Fibroblast of lung (primary cell): Measurements from ENCODE around the gene PKD1. TPM values are rescaled to one million over a fixed set of nuclear protein-coding genes. Genes with fewer than 3 reads are reported as not detected.
"Not testable (repeated sequence)": the region's sequence is repeated elsewhere in the genome, so short reads cannot be mapped to it uniquely, and the experiment has no call there.

Experiments used
- DNase-seq, 2 donors: peaks; one replicate each; pipeline versions ENCODE4 v3.0.0 to v3.0.0-alpha.2; 2010; ENCODE audit warnings: low read depth in 2 of 2
- H2AFZ ChIP-seq: 2 replicates; pipeline ENCODE4 v1.5.1; 2012; ENCODE audit warnings: low read length, control low read depth, inconsistent platforms
- H3K27ac ChIP-seq: 2 replicates; pipeline ENCODE4 v1.5.1; 2011; ENCODE audit warnings: low read length, control low read depth; ENCODE audit not compliant: insufficient read depth
- H3K27me3 ChIP-seq: 2 replicates; pipeline ENCODE4 v1.5.1; 2011; ENCODE audit warnings: mild to moderate bottlenecking, low read length; ENCODE audit not compliant: control insufficient read depth, insufficient read depth
- H3K36me3 ChIP-seq: 2 replicates; pipeline ENCODE4 v1.5.1; 2011; ENCODE audit warnings: low read length; ENCODE audit not compliant: control insufficient read depth, insufficient read depth
- H3K4me1 ChIP-seq: 2 replicates; pipeline ENCODE4 v1.5.1; 2011; ENCODE audit warnings: low read length; ENCODE audit not compliant: control insufficient read depth, insufficient read depth; ENCODE audit errors: extremely low read depth
- H3K4me2 ChIP-seq: 2 replicates; pipeline ENCODE4 v1.5.1; 2011; ENCODE audit warnings: low read length, control low read depth; ENCODE audit not compliant: insufficient read depth; ENCODE audit errors: extremely low read depth
- H3K4me3 ChIP-seq, 4 experiments: fragments of 200-600 bp in 1 of 4; sonication (generic) in 1 of 4; replicated peaks in 1 of 4; 2 replicates each; pipeline ENCODE4 v1.5.1; 2011 to 2016; ENCODE audit warnings: low read length in 4 of 4, low read depth in 3 of 4, mild to moderate bottlenecking in 3 of 4, control low read depth in 2 of 4, inconsistent platforms in 1 of 4, mixed read lengths in 1 of 4; ENCODE audit not compliant: insufficient read depth in 1 of 4; ENCODE audit errors: control extremely low read depth in 1 of 4
- H3K79me2 ChIP-seq: 2 replicates; pipeline ENCODE4 v1.5.1; 2012; ENCODE audit warnings: mild to moderate bottlenecking, low read length, inconsistent platforms; ENCODE audit not compliant: control insufficient read depth, insufficient read depth
- H3K9ac ChIP-seq: 2 replicates; pipeline ENCODE4 v1.5.1; 2011; ENCODE audit warnings: mild to moderate bottlenecking, low read length, control low read depth; ENCODE audit not compliant: insufficient read depth
- H3K9me3 ChIP-seq: 2 replicates; pipeline ENCODE4 v1.5.1; 2012; ENCODE audit warnings: low read depth, low read length; ENCODE audit not compliant: control insufficient read depth, insufficient read depth
- H4K20me1 ChIP-seq: 2 replicates; pipeline ENCODE4 v1.5.1; 2011; ENCODE audit warnings: low read length; ENCODE audit not compliant: control insufficient read depth, insufficient read depth; ENCODE audit errors: extremely low read depth
- polyA plus RNA-seq, 2 donors: library from polyadenylated mRNA; depleted of rRNA in 1 of 2; stranded (reverse) in 1 of 2; unstranded in 1 of 2; fragments of >200 nt; gene quantifications; 2 replicates each; pipeline ENCODE4 v1.2.1, GENCODE V29; 2011 to 2012; ENCODE audit warnings: missing spikeins in 1 of 2
- total RNA-seq: library from RNA; depleted of rRNA; stranded (reverse); fragments of >200 nt; gene quantifications from 2 replicates; pipeline ENCODE4 v1.2.1, GENCODE V29; 2014

PKD1 gene
- total and polyA plus RNA-seq, 2 donors (not counting 1 experiment from before 2014, with no cell fraction given): 16.3 to 199 TPM

DNA sequence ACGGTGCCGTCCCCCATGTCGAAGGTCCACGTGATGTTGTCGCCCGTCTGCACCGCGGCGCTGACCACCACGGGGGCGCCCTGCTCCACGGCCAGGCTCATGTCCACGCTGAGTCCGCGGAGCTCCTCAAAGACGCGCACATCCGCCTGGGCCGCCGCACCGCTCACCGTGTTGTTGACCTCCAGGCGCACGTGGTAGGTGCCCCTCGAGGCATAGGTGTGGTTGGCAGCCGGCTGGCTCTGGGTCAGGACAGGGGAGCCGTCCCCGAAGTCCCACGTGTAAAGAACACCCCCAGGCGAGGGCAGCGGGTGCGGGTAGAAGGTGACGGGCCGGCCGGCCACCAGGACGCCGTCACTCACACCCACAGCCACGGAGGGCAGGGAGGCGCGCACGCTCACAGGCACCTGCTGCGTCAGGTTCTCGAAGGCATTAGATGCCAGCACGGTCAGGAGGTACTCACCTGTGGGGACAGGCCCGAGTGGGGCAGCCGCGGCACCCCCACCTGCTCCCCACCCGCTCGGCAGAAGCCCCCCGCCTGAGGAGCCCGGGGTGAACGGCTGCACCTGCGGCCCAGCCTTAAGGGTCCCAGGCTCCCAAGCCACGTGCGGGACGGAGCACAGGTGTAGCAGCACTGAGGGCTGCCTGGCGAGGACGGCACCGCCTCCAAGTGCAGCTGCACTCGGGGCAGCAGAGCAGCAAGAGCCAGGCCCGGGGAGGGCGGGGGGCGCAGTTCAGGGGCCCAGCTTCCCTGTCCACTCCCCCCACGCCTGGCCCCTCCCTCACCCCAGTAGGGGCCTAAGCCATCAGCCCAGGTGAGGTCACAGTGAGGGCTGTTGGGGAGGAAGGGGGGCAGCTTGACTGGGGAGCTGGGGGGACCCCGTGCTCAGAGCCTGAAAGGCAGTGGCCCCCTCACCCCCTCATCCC, 24.0 kb downstream of the PKD1 start:
- not testable (repeated sequence) for H3K4me2 ChIP-seq, DNase-seq, H3K9me3 ChIP-seq, H3K9ac ChIP-seq, H4K20me1 ChIP-seq, H3K79me2 ChIP-seq, H3K4me1 ChIP-seq, H3K27me3 ChIP-seq, H3K27ac ChIP-seq, H2AFZ ChIP-seq, H3K4me3 ChIP-seq
- peaks cover 17% of the 10 kb centered on the region for H3K36me3 ChIP-seq

DNA sequence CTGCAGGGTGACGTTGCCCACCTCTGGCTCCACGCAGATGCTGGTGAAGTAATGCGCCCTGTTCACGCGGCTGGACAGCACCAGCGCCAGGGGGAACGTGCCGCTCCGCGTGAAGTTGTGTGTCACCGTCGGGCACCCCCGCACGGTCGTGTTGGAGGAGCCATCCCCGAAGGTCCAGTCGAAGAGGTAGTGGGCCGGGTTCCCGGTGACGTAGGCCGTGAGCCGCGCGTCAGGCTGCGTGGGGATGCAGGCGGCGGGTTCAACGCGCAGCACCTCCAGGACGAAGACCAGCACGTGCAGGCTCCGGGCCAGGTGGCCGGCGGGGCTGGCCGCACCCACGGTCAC, 24.7 kb downstream of the PKD1 start:
- not testable (repeated sequence) for DNase-seq, H3K9me3 ChIP-seq

DNA sequence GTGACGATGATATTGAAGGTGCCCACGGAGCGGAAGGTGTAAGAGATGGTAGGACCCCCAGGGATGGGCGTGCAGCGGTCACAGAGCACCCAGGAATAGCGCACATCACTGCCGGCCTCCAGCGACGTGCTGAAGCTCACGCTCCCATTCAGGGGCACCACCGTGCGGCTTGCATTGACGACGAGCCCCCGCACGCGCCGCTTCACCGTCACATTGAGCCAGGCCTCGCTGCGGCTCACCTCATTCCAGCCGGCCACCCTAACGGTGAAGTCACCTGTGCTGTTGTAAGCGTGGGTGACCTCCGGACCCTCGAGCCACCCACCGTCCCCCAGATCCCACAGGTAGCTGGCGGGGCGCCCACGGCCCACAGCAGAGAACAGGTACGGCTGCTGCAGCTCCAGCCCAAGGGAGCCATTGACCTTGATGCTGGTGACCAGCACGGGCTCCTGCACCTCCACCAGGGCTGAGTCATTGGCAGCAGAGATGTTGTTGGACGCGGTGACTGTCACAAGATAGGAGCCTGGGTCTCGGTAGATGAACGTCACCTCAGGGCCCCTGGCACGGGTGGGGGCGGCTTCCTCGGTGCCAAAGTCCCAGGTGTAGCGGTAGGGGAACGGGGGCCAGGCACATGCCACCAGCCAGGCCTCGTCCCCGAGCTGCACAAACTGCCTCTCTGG, 25.2 kb downstream of the PKD1 start:
- H2AFZ ChIP-seq, H3K9me3 ChIP-seq, H3K27me3 ChIP-seq, H3K4me3 ChIP-seq, H3K4me1 ChIP-seq, H3K4me2 ChIP-seq, DNase-seq, H3K79me2 ChIP-seq, H3K27ac ChIP-seq, H3K9ac ChIP-seq, H4K20me1 ChIP-seq: not testable (repeated sequence)
- H3K36me3 ChIP-seq: peaks cover 20% of the 10 kb centered on the region

More for the DNA sequence above, 24.7 kb downstream of the PKD1 start:
- not testable (repeated sequence) for H4K20me1 ChIP-seq, H3K4me1 ChIP-seq, H2AFZ ChIP-seq, H3K27ac ChIP-seq, H3K9ac ChIP-seq, H3K4me3 ChIP-seq, H3K79me2 ChIP-seq, H3K27me3 ChIP-seq, H3K4me2 ChIP-seq
- H3K36me3 ChIP-seq: peaks cover 17% of the 10 kb centered on the region

DNA sequence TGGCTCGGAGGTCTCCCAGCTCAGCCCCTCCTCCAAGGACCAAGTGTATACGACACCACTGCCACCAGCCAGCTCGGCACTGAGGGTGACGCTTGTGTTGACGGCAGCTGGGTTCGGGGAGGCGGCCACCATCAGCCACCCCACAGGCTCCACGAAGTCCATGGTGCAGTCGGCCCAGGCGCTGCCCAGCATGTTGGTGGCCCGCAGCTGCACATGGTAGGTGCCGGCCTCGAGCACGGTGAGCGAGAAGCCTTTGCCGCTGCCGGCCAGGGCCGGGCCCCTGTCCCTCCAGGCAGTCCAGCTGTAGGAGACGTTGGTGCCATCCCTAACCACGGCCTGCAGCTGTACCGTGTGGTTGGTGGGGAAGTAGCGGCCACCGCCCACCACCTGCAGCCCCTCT, 25.8 kb downstream of the PKD1 start:
- not testable (repeated sequence) for DNase-seq, H3K4me1 ChIP-seq, H2AFZ ChIP-seq, H3K9me3 ChIP-seq, H3K4me2 ChIP-seq, H3K9ac ChIP-seq, H3K27ac ChIP-seq, H4K20me1 ChIP-seq, H3K79me2 ChIP-seq, H3K4me3 ChIP-seq, H3K27me3 ChIP-seq
- H3K36me3 ChIP-seq: peaks cover 20% of the 10 kb centered on the region

DNA sequence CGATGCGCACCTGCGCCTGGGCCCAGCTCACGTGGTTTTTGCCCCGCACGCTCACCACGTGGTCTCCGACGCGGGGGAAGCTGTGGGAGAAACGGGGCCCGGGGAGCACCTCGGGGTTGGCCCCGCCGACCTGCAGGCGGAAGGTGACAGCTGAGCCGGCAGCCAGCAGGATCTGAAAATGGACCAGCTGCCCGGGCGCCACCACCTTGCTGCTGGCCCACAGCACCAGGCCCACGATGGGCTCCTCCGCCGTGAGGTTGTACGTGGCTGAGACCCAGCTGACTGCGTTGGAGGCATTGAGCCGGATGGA, 26.5 kb downstream of the PKD1 start:
- DNase-seq, H3K9ac ChIP-seq, H3K4me3 ChIP-seq, H3K4me2 ChIP-seq, H3K4me1 ChIP-seq, H2AFZ ChIP-seq, H3K27me3 ChIP-seq, H3K79me2 ChIP-seq, H4K20me1 ChIP-seq, H3K27ac ChIP-seq, H3K9me3 ChIP-seq: not testable (repeated sequence)
- H3K36me3 ChIP-seq: peaks cover 20% of the 10 kb centered on the region

DNA sequence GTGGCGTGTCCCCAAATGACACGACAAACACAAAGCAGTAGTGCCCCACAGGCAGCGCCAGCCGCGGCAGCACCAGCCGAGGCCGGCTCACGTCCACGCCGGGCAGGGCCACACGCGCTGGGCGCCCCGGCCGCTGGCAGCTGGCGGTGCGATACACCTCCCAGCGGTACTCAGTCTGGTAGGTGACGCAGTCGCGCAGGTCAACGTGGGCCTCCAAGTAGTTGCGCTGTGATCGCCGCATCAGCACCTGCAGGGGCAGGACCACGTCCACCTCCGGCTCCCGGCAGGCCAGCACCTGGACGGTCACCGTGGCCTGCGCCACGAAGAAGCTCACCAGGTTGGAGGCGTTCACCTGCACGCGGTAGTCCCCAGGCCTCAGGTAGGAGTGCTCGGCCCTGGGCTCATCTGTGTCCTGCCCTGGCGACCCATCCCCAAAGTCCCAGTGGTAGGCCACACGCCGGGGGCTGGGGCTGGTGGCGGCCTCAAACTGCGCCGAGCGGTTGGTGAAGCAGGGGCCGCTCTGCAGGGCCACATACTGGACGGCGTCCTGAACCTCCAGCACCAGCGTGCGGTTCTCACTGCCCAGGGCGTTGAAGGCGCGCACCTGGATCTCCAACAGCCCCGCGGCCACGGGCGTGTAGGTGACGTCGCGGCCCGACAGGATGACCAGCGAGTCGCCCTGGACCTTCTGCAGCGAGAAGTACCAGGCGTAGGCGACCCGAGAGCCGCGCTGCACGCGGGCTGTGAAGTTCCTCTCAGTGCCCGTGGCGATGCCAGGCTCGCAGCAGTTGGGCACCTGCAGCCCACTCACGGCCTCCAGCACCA, 27.0 kb downstream of the PKD1 start:
- DNase-seq, H3K9ac ChIP-seq, H3K4me3 ChIP-seq, H3K9me3 ChIP-seq, H2AFZ ChIP-seq, H3K4me1 ChIP-seq, H3K79me2 ChIP-seq, H3K4me2 ChIP-seq, H3K27ac ChIP-seq, H4K20me1 ChIP-seq, H3K27me3 ChIP-seq: not testable (repeated sequence)
- H3K36me3 ChIP-seq: peaks cover 20% of the 10 kb centered on the region
